ENCODE data around the gene GPR161.

Gene GPR161

GRCh38 chr1:168164771-168165170 is 28.0 kb upstream of the GPR161 start:
- Histone ChIP-seq H3K4me1 (ENCODE audit: insufficient read depth, low read length, poor library complexity, severe bottlenecking) (no peaks in the 10 kb centered on the region), H4K20me1 (ENCODE audit: insufficient read depth, low read length, poor library complexity, severe bottlenecking) (no peaks in the 10 kb centered on the region), H2AFZ (ENCODE audit: low read length) (no peak overlapping the region), H3K79me2 (ENCODE audit: insufficient read depth, low read length) (no peaks in the 10 kb centered on the region), H3K9ac (ENCODE audit: low read depth, low read length, poor library complexity, severe bottlenecking) (no peak overlapping the region), H3K4me2 (ENCODE audit: low read depth, low read length, poor library complexity, severe bottlenecking) (no peak overlapping the region), H3K9me2 (replicated peaks; ENCODE audit: low read depth, low read length) (no peaks in the 10 kb centered on the region), H3K36me3 (ENCODE audit: insufficient read depth, low read length) (no peaks in the 10 kb centered on the region), H3F3A (ENCODE audit: low read depth) (no peaks in the 10 kb centered on the region), H3K4me3 (ENCODE audit: low read length, poor library complexity, severe bottlenecking) (no peak overlapping the region), H3K9me3 (ENCODE audit: insufficient read depth, low read depth, low read length) (peaks cover 13% of the 10 kb centered on the region; the same call in 1 of the 2 replicates), H3K27me3 (ENCODE audit: insufficient read depth, low read length, poor library complexity, severe bottlenecking) (peaks cover 12% of the 10 kb centered on the region)
- TF ChIP-seq EZH2phosphoT487 (IDR thresholded peaks at IDR 0.05; ENCODE audit: borderline replicate concordance), result no peak

- Histone ChIP-seq H3K4me1 (ENCODE audit: insufficient read depth, low read length, poor library complexity, severe bottlenecking) (no peaks in the 10 kb centered on the region), H3K4me3 (ENCODE audit: low read length, poor library complexity, severe bottlenecking) (no peak overlapping the region), H3K36me3 (ENCODE audit: insufficient read depth, low read length) (no peaks in the 10 kb centered on the region), H3K9me2 (replicated peaks; ENCODE audit: low read depth, low read length) (no peaks in the 10 kb centered on the region), H3K79me2 (ENCODE audit: insufficient read depth, low read length) (no peaks in the 10 kb centered on the region), H3F3A (ENCODE audit: low read depth) (no peaks in the 10 kb centered on the region), H3K9me3 (ENCODE audit: insufficient read depth, low read depth, low read length) (peaks cover 14% of the 10 kb centered on the region; the same call in 1 of the 2 replicates), H3K4me2 (ENCODE audit: low read depth, low read length, poor library complexity, severe bottlenecking) (no peak overlapping the region), H2AFZ (ENCODE audit: low read length) (no peak overlapping the region), H3K27me3 (ENCODE audit: insufficient read depth, low read length, poor library complexity, severe bottlenecking) (peaks cover 15% of the 10 kb centered on the region), H3K9ac (ENCODE audit: low read depth, low read length, poor library complexity, severe bottlenecking) (no peak overlapping the region), H4K20me1 (ENCODE audit: insufficient read depth, low read length, poor library complexity, severe bottlenecking) (no peaks in the 10 kb centered on the region)
- TF ChIP-seq EZH2phosphoT487 (IDR thresholded peaks at IDR 0.05; ENCODE audit: borderline replicate concordance) (no peak), CTCF (conservative IDR thresholded peaks at IDR 0.05; ENCODE audit: low read length) (no peak)
Observed at GRCh38 chr1:168163670-168164069, 26.9 kb upstream of the GPR161 start.

- Histone ChIP-seq H3K9me3 (ENCODE audit: insufficient read depth, low read depth, low read length) (peaks cover 19% of the 10 kb centered on the region; the same call in 1 of the 2 replicates), H4K20me1 (ENCODE audit: insufficient read depth, low read length, poor library complexity, severe bottlenecking) (no peaks in the 10 kb centered on the region), H3K9me2 (replicated peaks; ENCODE audit: low read depth, low read length) (no peaks in the 10 kb centered on the region), H3K27me3 (ENCODE audit: insufficient read depth, low read length, poor library complexity, severe bottlenecking) (peaks cover 23% of the 10 kb centered on the region), H2AFZ (ENCODE audit: low read length) (no peak overlapping the region), H3K4me1 (ENCODE audit: insufficient read depth, low read length, poor library complexity, severe bottlenecking) (no peaks in the 10 kb centered on the region), H3K9ac (ENCODE audit: low read depth, low read length, poor library complexity, severe bottlenecking) (no peak overlapping the region), H3F3A (ENCODE audit: low read depth) (no peaks in the 10 kb centered on the region), H3K79me2 (ENCODE audit: insufficient read depth, low read length) (no peaks in the 10 kb centered on the region), H3K4me3 (ENCODE audit: low read length, poor library complexity, severe bottlenecking) (no peak overlapping the region), H3K36me3 (ENCODE audit: insufficient read depth, low read length) (no peaks in the 10 kb centered on the region), H3K4me2 (ENCODE audit: low read depth, low read length, poor library complexity, severe bottlenecking) (no peak overlapping the region)
- TF ChIP-seq EZH2phosphoT487 (IDR thresholded peaks at IDR 0.05; ENCODE audit: borderline replicate concordance) (no peak), CTCF (conservative IDR thresholded peaks at IDR 0.05; ENCODE audit: low read length) (no peak)
Observed at GRCh38 chr1:168161459-168161858, 24.7 kb upstream of the GPR161 start.

- no peaks in the 10 kb centered on the region for H3K4me1 ChIP-seq (ENCODE audit: insufficient read depth, low read length, poor library complexity, severe bottlenecking)
- H3F3A ChIP-seq (ENCODE audit: low read depth), result no peaks in the 10 kb centered on the region
Observed at GRCh38 chr1:168159979-168160378, 23.2 kb upstream of the GPR161 start.

More at GRCh38 chr1:168159979-168160378, 23.2 kb upstream of the GPR161 start:
- no peak overlapping the region for H2AFZ ChIP-seq (ENCODE audit: low read length)
- H3K9me3 ChIP-seq (ENCODE audit: insufficient read depth, low read depth, low read length), result peaks cover 19% of the 10 kb centered on the region; the same call in 1 of the 2 replicates
- no peaks in the 10 kb centered on the region for H3K9me2 ChIP-seq (replicated peaks; ENCODE audit: low read depth, low read length)
- no peak overlapping the region for H3K4me3 ChIP-seq (ENCODE audit: low read length, poor library complexity, severe bottlenecking)
- peaks cover 25% of the 10 kb centered on the region for H3K27me3 ChIP-seq (ENCODE audit: insufficient read depth, low read length, poor library complexity, severe bottlenecking)
- no peaks in the 10 kb centered on the region for H3K79me2 ChIP-seq (ENCODE audit: insufficient read depth, low read length)
- no peaks in the 10 kb centered on the region for H4K20me1 ChIP-seq (ENCODE audit: insufficient read depth, low read length, poor library complexity, severe bottlenecking)
- no peak overlapping the region for H3K4me2 ChIP-seq (ENCODE audit: low read depth, low read length, poor library complexity, severe bottlenecking)
- TF ChIP-seq CTCF (conservative IDR thresholded peaks at IDR 0.05; ENCODE audit: low read length) (no peak), EZH2phosphoT487 (IDR thresholded peaks at IDR 0.05; ENCODE audit: borderline replicate concordance) (no peak)
- no peak overlapping the region for H3K9ac ChIP-seq (ENCODE audit: low read depth, low read length, poor library complexity, severe bottlenecking)
- no peaks in the 10 kb centered on the region for H3K36me3 ChIP-seq (ENCODE audit: insufficient read depth, low read length)
